Measurements from ENCODE around the gene HOXC9.

The HOXC9 gene

GRCh38 chr12:54016478-54016964 is 16.6 kb downstream of the HOXC9 start:
- TF ChIP-seq TAF1 (IDR thresholded peaks at IDR 0.05; ENCODE audit: borderline replicate concordance, insufficient read depth, low read length) (no peak), SIN3A (IDR thresholded peaks at IDR 0.05; ENCODE audit: borderline replicate concordance, insufficient read depth, low read length) (no peak), POLR2AphosphoS5 (IDR thresholded peaks at IDR 0.05; ENCODE audit: low read depth, low read length) (no peak), REST (IDR thresholded peaks at IDR 0.05; ENCODE audit: insufficient read depth in 1 of 2, low read depth in 2 of 2, low read length in 2 of 2) (no peak), FOXP2 (optimal IDR thresholded peaks at IDR 0.05; ENCODE audit: borderline replicate concordance, extremely low read depth, extremely low read length, insufficient read depth) (no peak)

GRCh38 chr12:54017027-54017788 is 17.2 kb downstream of the HOXC9 start:
- no peak for TF ChIP-seq POLR2AphosphoS5 (IDR thresholded peaks at IDR 0.05; ENCODE audit: low read depth, low read length)
- no peak for TF ChIP-seq FOXP2 (optimal IDR thresholded peaks at IDR 0.05; ENCODE audit: borderline replicate concordance, extremely low read depth, extremely low read length, insufficient read depth)

DNA sequence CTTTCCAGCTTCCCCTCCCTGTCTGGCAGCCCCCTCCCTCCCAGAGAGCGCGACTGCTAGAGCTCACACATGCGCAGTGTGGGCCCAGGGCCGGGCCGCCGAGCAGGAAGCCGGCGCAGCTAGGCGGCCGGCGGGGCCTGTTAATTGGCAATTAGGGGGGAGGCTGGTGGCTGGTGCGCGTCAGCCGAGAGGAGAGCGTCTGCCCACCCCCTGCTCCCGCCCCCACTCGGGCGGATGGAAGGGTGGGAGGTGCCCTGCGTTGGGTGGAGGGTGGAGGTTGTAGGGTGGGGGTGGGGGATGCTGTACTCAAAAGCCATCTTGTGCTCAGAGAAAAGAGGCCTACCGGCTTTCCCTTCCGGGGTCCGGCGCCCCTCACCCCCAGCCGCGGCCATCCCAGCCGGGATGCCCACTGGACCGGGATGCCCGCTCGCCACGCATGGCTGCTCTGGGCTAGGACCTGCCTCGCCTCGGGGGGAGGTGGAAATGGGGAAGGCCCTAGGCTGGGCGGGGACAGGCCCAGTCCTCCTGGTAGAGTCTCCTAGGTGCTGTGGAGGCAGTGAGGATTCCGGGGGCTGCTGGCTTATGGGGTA is 18.0 kb downstream of the HOXC9 start:
- peak; percentile 69 for TF ChIP-seq FOXP2 (optimal IDR thresholded peaks at IDR 0.05; ENCODE audit: borderline replicate concordance, extremely low read depth, extremely low read length, insufficient read depth)
- peak; percentile 48; the same call in 1 of the 2 replicates for TF ChIP-seq POLR2AphosphoS5 (IDR thresholded peaks at IDR 0.05; ENCODE audit: low read depth, low read length)
- no peak for TF ChIP-seq REST (IDR thresholded peaks at IDR 0.05; ENCODE audit: insufficient read depth in 1 of 2, low read depth in 2 of 2, low read length in 2 of 2)
- no peak for TF ChIP-seq TAF1 (IDR thresholded peaks at IDR 0.05; ENCODE audit: borderline replicate concordance, insufficient read depth, low read length)
- no peak for TF ChIP-seq SIN3A (IDR thresholded peaks at IDR 0.05; ENCODE audit: borderline replicate concordance, insufficient read depth, low read length)

- TF ChIP-seq REST (IDR thresholded peaks at IDR 0.05; ENCODE audit: insufficient read depth in 1 of 2, low read depth in 2 of 2, low read length in 2 of 2) (no peak), POLR2AphosphoS5 (IDR thresholded peaks at IDR 0.05; ENCODE audit: low read depth, low read length) (no peak), SIN3A (IDR thresholded peaks at IDR 0.05; ENCODE audit: borderline replicate concordance, insufficient read depth, low read length) (no peak), TAF1 (IDR thresholded peaks at IDR 0.05; ENCODE audit: borderline replicate concordance, insufficient read depth, low read length) (no peak), FOXP2 (optimal IDR thresholded peaks at IDR 0.05; ENCODE audit: borderline replicate concordance, extremely low read depth, extremely low read length, insufficient read depth) (no peak)
These were observed 18.6 kb downstream of the HOXC9 start for GRCh38 chr12:54018468-54018984.

GRCh38 chr12:54019091-54019811 is 19.3 kb downstream of the HOXC9 start:
- TF ChIP-seq TAF1 (IDR thresholded peaks at IDR 0.05; ENCODE audit: borderline replicate concordance, insufficient read depth, low read length) (no peak), REST (IDR thresholded peaks at IDR 0.05; ENCODE audit: insufficient read depth in 1 of 2, low read depth in 2 of 2, low read length in 2 of 2) (no peak), FOXP2 (optimal IDR thresholded peaks at IDR 0.05; ENCODE audit: borderline replicate concordance, extremely low read depth, extremely low read length, insufficient read depth) (no peak), SIN3A (IDR thresholded peaks at IDR 0.05; ENCODE audit: borderline replicate concordance, insufficient read depth, low read length) (no peak), POLR2AphosphoS5 (IDR thresholded peaks at IDR 0.05; ENCODE audit: low read depth, low read length) (no peak)

Data from PFSK-1 (cell line).